GM12878 (cell line): ENCODE measurements around the gene ACSL4. TPM values are rescaled to one million over a fixed set of nuclear protein-coding genes. Genes with fewer than 3 reads are reported as not detected.
A peak's percentile ranks its signal among the peaks of the same experiment; 100 is the strongest.

Source experiments
- ATF7 ChIP-seq: fragments of 450-650 bp; IDR thresholded peaks from 2 replicates; pipeline ENCODE4 v1.6.1; 2016; ENCODE audit warnings: low read depth, mild to moderate bottlenecking
- BACH1 ChIP-seq: fragments of 450-650 bp; IDR thresholded peaks from 2 replicates; pipeline ENCODE4 v1.6.1; 2017; ENCODE audit warnings: mild to moderate bottlenecking, borderline replicate concordance
- BCL11A ChIP-seq: IDR thresholded peaks from 2 replicates; pipeline ENCODE4 v1.6.1; 2011; ENCODE audit warnings: low read depth, low read length
- BRCA1 ChIP-seq: IDR thresholded peaks from 2 replicates; pipeline ENCODE4 v1.6.1; 2011; ENCODE audit warnings: low read depth, low read length, improper control_type of control experiment
- CHD1 ChIP-seq: IDR thresholded peaks from 2 replicates; pipeline ENCODE4 v1.6.1; 2012; ENCODE audit warnings: low read depth, low read length, improper control_type of control experiment
- E4F1 ChIP-seq: fragments of 450-650 bp; IDR thresholded peaks from 2 replicates; pipeline ENCODE4 v1.6.1; 2018; ENCODE audit warnings: borderline replicate concordance, mild to moderate bottlenecking; ENCODE audit not compliant: partially characterized antibody
- EGR1 ChIP-seq, 2 experiments: IDR thresholded peaks; 1 replicate in 1 of 2; 2 replicates in 1 of 2; pipeline ENCODE4 v1.6.1; 2011 to 2012; ENCODE audit warnings: low read depth in 2 of 2, low read length in 2 of 2, borderline replicate concordance in 1 of 2, mild to moderate bottlenecking in 1 of 2, moderate library complexity in 1 of 2
- ELK1 ChIP-seq: IDR thresholded peaks from 2 replicates; pipeline ENCODE4 v1.6.1; 2012; ENCODE audit warnings: low read depth, low read length, improper control_type of control experiment
- HDGF ChIP-seq: fragments of 450-650 bp; IDR thresholded peaks from 2 replicates; pipeline ENCODE4 v1.6.1; 2016; ENCODE audit warnings: antibody characterized with exemption
- KDM1A ChIP-seq: fragments of 200-600 bp; sonication (generic); IDR thresholded peaks from 2 replicates; pipeline ENCODE4 v1.6.1; 2016; ENCODE audit warnings: borderline replicate concordance
- MTA2 ChIP-seq: fragments of 450-650 bp; IDR thresholded peaks from 2 replicates; pipeline ENCODE4 v1.6.1; 2016; ENCODE audit warnings: low read depth, mild to moderate bottlenecking, moderate library complexity
- NBN ChIP-seq: fragments of 450-650 bp; IDR thresholded peaks from 2 replicates; pipeline ENCODE4 v1.6.1; 2016
- NKRF ChIP-seq: fragments of 450-650 bp; conservative IDR thresholded peaks from 2 replicates; pipeline ENCODE4 v1.6.1; 2017; ENCODE audit warnings: mild to moderate bottlenecking, moderate library complexity
- NR2F1 ChIP-seq: fragments of 450-650 bp; conservative IDR thresholded peaks from 2 replicates; pipeline ENCODE4 v1.6.1; 2017; ENCODE audit warnings: mild to moderate bottlenecking
- POLR2A ChIP-seq: IDR thresholded peaks from 2 replicates; pipeline ENCODE4 v1.6.1; 2011; ENCODE audit warnings: low read depth, mild to moderate bottlenecking, low read length
- RCOR1 ChIP-seq: conservative IDR thresholded peaks from 2 replicates; pipeline ENCODE4 v1.6.1; 2012; ENCODE audit warnings: low read depth, low read length, improper control_type of control experiment
- SMARCA5 ChIP-seq: fragments of 450-650 bp; IDR thresholded peaks from 2 replicates; pipeline ENCODE4 v1.6.1; 2017; ENCODE audit warnings: mild to moderate bottlenecking
- SPI1 ChIP-seq: IDR thresholded peaks from 2 replicates; pipeline ENCODE4 v1.6.1; 2011; ENCODE audit warnings: low read depth, mild to moderate bottlenecking, low read length, moderate library complexity, borderline replicate concordance; ENCODE audit not compliant: insufficient read depth
- SRF ChIP-seq, 2 experiments: IDR thresholded peaks; 2 replicates each; pipeline ENCODE4 v1.6.1; 2011; ENCODE audit warnings: low read depth in 2 of 2, low read length in 2 of 2, mild to moderate bottlenecking in 1 of 2, moderate library complexity in 1 of 2
- SUZ12 ChIP-seq: fragments of 200-600 bp; sonication (generic); IDR thresholded peaks from one replicate; pipeline ENCODE4 v1.6.1; 2018; ENCODE audit warnings: antibody characterized with exemption, mild to moderate bottlenecking; ENCODE audit not compliant: unreplicated experiment
- TCF12 ChIP-seq: IDR thresholded peaks from 2 replicates; pipeline ENCODE4 v1.6.1; 2011; ENCODE audit warnings: low read depth, mild to moderate bottlenecking, low read length
- TCF3 ChIP-seq: IDR thresholded peaks from 2 replicates; pipeline ENCODE4 v1.6.1; 2012; ENCODE audit warnings: low read depth, mild to moderate bottlenecking, low read length, borderline replicate concordance; ENCODE audit not compliant: insufficient read depth
- YBX1 ChIP-seq: fragments of 450-650 bp; IDR thresholded peaks from 2 replicates; pipeline ENCODE4 v1.6.1; 2016; ENCODE audit warnings: antibody characterized with exemption
- YY1 ChIP-seq: IDR thresholded peaks from 2 replicates; pipeline ENCODE4 v1.6.1; 2011; ENCODE audit warnings: low read depth, mild to moderate bottlenecking, low read length
- polyA plus RNA-seq, 11 experiments: library from polyadenylated mRNA; depleted of rRNA in 4 of 11; unstranded in 6 of 11; stranded (reverse) in 5 of 11; fragments of >200 nt; fragmentation: Nextera tagmentation in 4 of 11; fragmentation: Illumina TruSeq in 1 of 11; extraction: Ambion mirVana in 4 of 11; extraction: Trizol in 1 of 11; gene quantifications; 1 replicate in 1 of 11; 2 replicates in 10 of 11; pipeline versions ENCODE4 v1.2.1 to v1.2.3, GENCODE V29; 2011 to 2016; ENCODE audit warnings: inconsistent platforms in 2 of 11, missing spikeins in 2 of 11, low read depth in 1 of 11
- total RNA-seq, 4 experiments: library from RNA; depleted of rRNA in 3 of 4; stranded (reverse); fragments of >200 nt in 3 of 4; fragmentation: Illumina TruSeq in 1 of 4; extraction: Trizol in 1 of 4; gene quantifications; 2 replicates each; pipeline versions ENCODE4 v1.2.1 to v1.2.3, GENCODE V29; 2013 to 2021
- TF ChIP-seq, protein P1 (sequence below): IDR thresholded peaks from 2 replicates; pipeline ENCODE4 v1.6.1; 2011; ENCODE audit warnings: borderline replicate concordance, low read depth, mild to moderate bottlenecking, moderate library complexity, low read length; ENCODE audit not compliant: insufficient read depth, poor library complexity, severe bottlenecking

The ACSL4 gene
- total and polyA plus RNA-seq, 10 of the 15 experiments (the other 5 are each of a cell fraction or from before 2014, with no cell fraction given) = 20.7 to 66.6 (median 45.4) TPM

DNA sequence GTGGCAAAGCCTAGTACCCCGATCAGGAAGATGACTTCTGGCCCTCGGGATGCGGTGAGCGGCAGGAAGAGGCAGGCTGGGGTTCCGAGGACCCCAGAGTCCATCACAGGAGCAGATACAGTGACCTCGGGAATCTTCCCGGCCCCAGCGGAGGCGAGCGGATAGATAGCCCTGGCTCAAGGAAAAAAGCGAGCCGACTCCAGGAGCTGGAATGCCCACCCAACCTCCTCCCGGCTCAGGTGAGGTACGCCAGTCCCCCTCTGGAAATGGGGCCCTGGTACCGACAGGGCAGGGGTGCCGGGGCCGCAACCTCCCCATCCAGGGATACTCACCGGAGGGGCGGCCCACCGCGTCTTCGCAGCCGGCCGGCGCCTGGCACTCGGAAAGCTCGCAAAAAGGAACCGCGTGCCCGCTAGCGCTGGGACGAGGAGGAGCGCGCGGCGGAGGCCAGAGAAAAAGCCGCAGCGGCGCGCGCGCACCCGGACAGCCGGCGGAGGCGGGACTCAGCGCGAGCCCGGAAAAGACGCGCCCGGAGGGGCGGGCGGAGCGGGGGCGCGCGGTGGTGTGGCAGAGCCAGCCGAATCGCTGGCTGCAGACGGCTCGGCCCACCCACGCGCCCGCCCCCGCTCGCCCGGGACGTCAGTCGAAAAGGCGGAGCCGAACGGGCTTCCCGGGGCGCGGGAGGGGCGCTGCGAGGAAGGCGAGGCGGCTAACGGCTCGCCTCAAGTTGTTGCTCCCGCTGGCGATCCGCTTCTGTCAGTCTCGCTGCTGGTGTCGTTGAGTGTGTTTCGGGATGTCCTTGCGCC lies at the start of gene ACSL4 (continued):
- TF ChIP-seq SPI1 = no peak
- TF ChIP-seq YBX1 = no peak
- TF ChIP-seq TCF12 = peak; percentile 44; the same call in 1 of the 2 replicates
- TF ChIP-seq BACH1 = 0 out of 2 replicates have a peak, but pooled peaks have one; percentile 20
- TF ChIP-seq ATF7 = no peak
- TF ChIP-seq YY1 = no peak
- TF ChIP-seq RCOR1 = no peak
- no peak for TF ChIP-seq KDM1A
- no peak for TF ChIP-seq BCL11A
- TF ChIP-seq POLR2A = peak; percentile 84
- TF ChIP-seq ELK1 = no peak
- TF ChIP-seq E4F1 = no peak
- no peak for TF ChIP-seq SUZ12
- TF ChIP-seq NBN = 0 out of 2 replicates have a peak, but pooled peaks have one; percentile 17
- TF ChIP-seq MTA2 = no peak
- TF ChIP-seq HDGF = no peak
- TF ChIP-seq NR2F1 = no peak
- TF ChIP-seq, protein P1, sequence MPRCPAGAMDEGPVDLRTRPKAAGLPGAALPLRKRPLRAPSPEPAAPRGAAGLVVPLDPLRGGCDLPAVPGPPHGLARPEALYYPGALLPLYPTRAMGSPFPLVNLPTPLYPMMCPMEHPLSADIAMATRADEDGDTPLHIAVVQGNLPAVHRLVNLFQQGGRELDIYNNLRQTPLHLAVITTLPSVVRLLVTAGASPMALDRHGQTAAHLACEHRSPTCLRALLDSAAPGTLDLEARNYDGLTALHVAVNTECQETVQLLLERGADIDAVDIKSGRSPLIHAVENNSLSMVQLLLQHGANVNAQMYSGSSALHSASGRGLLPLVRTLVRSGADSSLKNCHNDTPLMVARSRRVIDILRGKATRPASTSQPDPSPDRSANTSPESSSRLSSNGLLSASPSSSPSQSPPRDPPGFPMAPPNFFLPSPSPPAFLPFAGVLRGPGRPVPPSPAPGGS = no peak
- no peak for TF ChIP-seq CHD1
- TF ChIP-seq SRF (IDR thresholded peaks at IDR 0.05; ENCODE audit: low read depth in 2 of 2, low read length in 2 of 2) = no peak
- TF ChIP-seq BRCA1 = no peak
- TF ChIP-seq SMARCA5 = no peak
- 0 out of 2 replicates have a peak, but pooled peaks have one; percentile 8 for TF ChIP-seq TCF3
- peak; percentile 47 to 99 for TF ChIP-seq EGR1 (IDR thresholded peaks at IDR 0.05; ENCODE audit: borderline replicate concordance in 1 of 2, low read depth in 2 of 2, low read length in 2 of 2)
- TF ChIP-seq NKRF = no peak; the same call in 1 of the 2 replicates
